Tibial nerve (tissue), 4 donors: ENCODE data around the gene STX12. TPM values are rescaled to one million over a fixed set of nuclear protein-coding genes. Genes with fewer than 3 reads are reported as not detected.
"Not testable (repeated sequence)": the region's sequence is repeated elsewhere in the genome, so short reads cannot be mapped to it uniquely, and the experiment has no call there.

ENCODE experiments used
- DNase-seq, 2 donors: peaks; one replicate each; pipeline ENCODE4 v3.0.0-alpha.2; 2019; ENCODE audit warnings: low spot score in 2 of 2
- H3K27ac ChIP-seq, 4 donors: fragments of 200-600 bp; sonication (generic) in 3 of 4; one replicate each; pipeline ENCODE4 v1.5.1; 2017 to 2019; ENCODE audit warnings: mild to moderate bottlenecking in 1 of 4
- H3K27me3 ChIP-seq, 2 donors: fragments of 200-600 bp; sonication (generic) in 1 of 2; one replicate each; pipeline versions ENCODE4 v1.5.1 to v1.6.0; 2017 to 2019
- H3K36me3 ChIP-seq, 3 donors: fragments of 200-600 bp; sonication (generic); one replicate each; pipeline ENCODE4 v1.5.1; 2018 to 2019
- H3K4me1 ChIP-seq, 4 donors: fragments of 200-600 bp; sonication (generic) in 3 of 4; one replicate each; pipeline ENCODE4 v1.5.1; 2017 to 2019
- H3K4me3 ChIP-seq, 4 donors: fragments of 200-600 bp; sonication (generic) in 3 of 4; one replicate each; pipeline ENCODE4 v1.5.1; 2017 to 2019; ENCODE audit warnings: mild to moderate bottlenecking in 1 of 4, moderate library complexity in 1 of 4
- H3K9me3 ChIP-seq, 4 donors: fragments of 200-600 bp; sonication (generic) in 3 of 4; one replicate each; pipeline ENCODE4 v1.5.1; 2017 to 2019
- CTCF ChIP-seq, 5 experiments: fragments of 200-600 bp in 3 of 5; fragments of 450-650 bp in 2 of 5; sonication (generic) in 3 of 5; IDR thresholded peaks; one replicate each; pipeline ENCODE4 v1.5.1; 2016 to 2019; ENCODE audit warnings: antibody characterized with exemption in 5 of 5, mild to moderate bottlenecking in 3 of 5, moderate library complexity in 2 of 5
- EP300 ChIP-seq, 2 donors: sonication (generic); formaldehyde crosslinking; IDR thresholded peaks; one replicate each; pipeline ENCODE4 v1.6.1; 2017; ENCODE audit warnings: antibody characterized with exemption in 2 of 2, mild to moderate bottlenecking in 1 of 2
- POLR2A ChIP-seq, 2 donors: fragments of 450-650 bp; IDR thresholded peaks; one replicate each; pipeline ENCODE4 v1.6.1; 2017; ENCODE audit warnings: antibody characterized with exemption in 2 of 2, mild to moderate bottlenecking in 2 of 2, moderate library complexity in 2 of 2
- WGBS, 2 donors: methylation state at CpG; one replicate each; pipeline ENCODE4 v1.1.5; 2018; 5-methylcytosine and 5-hydroxymethylcytosine counted together
- total RNA-seq, 4 donors: library from RNA; depleted of rRNA; stranded (reverse); fragments of >200 nt; gene quantifications; one replicate each; pipeline ENCODE4 v1.1.0, GENCODE V29; 2016

Gene STX12
- total RNA-seq, 4 donors from 2014 or later, result 51.6 to 71.0 (median 66.9) TPM

- TF ChIP-seq EP300 (IDR thresholded peaks at IDR 0.05) (no peak), POLR2A (IDR thresholded peaks at IDR 0.05) (no peak), CTCF (IDR thresholded peaks at IDR 0.05) (no peak)
- Histone ChIP-seq H3K27me3 (no peaks in the 10 kb centered on the region), H3K36me3 (peaks cover 0 to 15% (median 0%) of the 10 kb centered on the region in 3 donors), H3K9me3 (no peaks in the 10 kb centered on the region), H3K4me3 (no peak overlapping the region), H3K27ac (no peak overlapping the region), H3K4me1 (peaks cover 0 to 34% (median 12%) of the 10 kb centered on the region in 4 donors)
- WGBS, 2 donors, result 87 to 95% methylated on average over 3 of the region's 3 CpGs
- DNase-seq, result no peak
Measured at GRCh38 chr1:27782950-27783349, 9.9 kb downstream of the STX12 start.

- Histone ChIP-seq H3K4me1 (peaks cover 0 to 41% (median 17%) of the 10 kb centered on the region in 4 donors), H3K9me3 (no peaks in the 10 kb centered on the region), H3K27ac (no peak overlapping the region), H3K4me3 (no peak overlapping the region), H3K27me3 (no peaks in the 10 kb centered on the region), H3K36me3 (peaks cover 0 to 14% (median 0%) of the 10 kb centered on the region in 3 donors)
- TF ChIP-seq CTCF (IDR thresholded peaks at IDR 0.05), result no peak
- no peak for TF ChIP-seq POLR2A (IDR thresholded peaks at IDR 0.05)
- no peak for TF ChIP-seq EP300 (IDR thresholded peaks at IDR 0.05)
- DNase-seq, result no peak
- WGBS, 2 donors, result 97 to 100% methylated on average over 1 of the region's 1 CpG
Measured at GRCh38 chr1:27784700-27785099, 11.7 kb downstream of the STX12 start.

- peaks cover 0 to 43% (median 17%) of the 10 kb centered on the region in 4 donors for H3K4me1 ChIP-seq
- no peaks in the 10 kb centered on the region for H3K27me3 ChIP-seq
- peaks cover 0 to 15% (median 6%) of the 10 kb centered on the region in 3 donors for H3K36me3 ChIP-seq
- peak overlapping the region in 3 of 4 donors; percentile 12 to 48 (median 26) for H3K27ac ChIP-seq
- TF ChIP-seq CTCF (IDR thresholded peaks at IDR 0.05) (no peak), EP300 (IDR thresholded peaks at IDR 0.05) (no peak), POLR2A (IDR thresholded peaks at IDR 0.05) (no peak)
- no peaks in the 10 kb centered on the region for H3K9me3 ChIP-seq
- DNase-seq, result no peak
- no peak overlapping the region for H3K4me3 ChIP-seq
Measured at GRCh38 chr1:27785781-27786455, 12.9 kb downstream of the STX12 start.

GRCh38 chr1:27787895-27788294, 14.9 kb downstream of the STX12 start:
- TF ChIP-seq CTCF (IDR thresholded peaks at IDR 0.05), result no peak
- no peak for TF ChIP-seq POLR2A (IDR thresholded peaks at IDR 0.05)
- Histone ChIP-seq H3K27me3 (no peaks in the 10 kb centered on the region), H3K36me3 (peaks cover 0 to 31% (median 6%) of the 10 kb centered on the region in 3 donors), H3K4me1 (peaks cover 0 to 43% (median 17%) of the 10 kb centered on the region in 4 donors), H3K27ac (peak overlapping the region in 2 of 4 donors; percentile 72 to 79), H3K4me3 (no peak overlapping the region), H3K9me3 (no peaks in the 10 kb centered on the region)
- DNase-seq, result no peak

- TF ChIP-seq POLR2A (IDR thresholded peaks at IDR 0.05) (no peak), EP300 (IDR thresholded peaks at IDR 0.05) (peak in 1 of 2 donors; percentile 59), CTCF (IDR thresholded peaks at IDR 0.05) (no peak)
- 68 to 76% methylated on average over 4 of the region's 4 CpGs for WGBS, 2 donors
- H3K36me3 ChIP-seq, result peaks cover 0 to 47% (median 13%) of the 10 kb centered on the region in 3 donors
- peak overlapping the region in 2 of 4 donors; percentile 72 to 79 for H3K27ac ChIP-seq
- no peak overlapping the region for H3K4me3 ChIP-seq
- no peak for DNase-seq
- no peaks in the 10 kb centered on the region for H3K27me3 ChIP-seq
- H3K9me3 ChIP-seq, result no peaks in the 10 kb centered on the region
- peaks cover 0 to 38% (median 17%) of the 10 kb centered on the region in 4 donors for H3K4me1 ChIP-seq
Measured at GRCh38 chr1:27789540-27790041, 16.6 kb downstream of the STX12 start.

GRCh38 chr1:27790270-27790669, 17.3 kb downstream of the STX12 start:
- DNase-seq, H3K4me3 ChIP-seq, H3K9me3 ChIP-seq, H3K27me3 ChIP-seq: not testable (repeated sequence)
- Histone ChIP-seq H3K36me3 (peaks cover 0 to 54% (median 14%) of the 10 kb centered on the region in 3 donors), H3K4me1 (peaks cover 0 to 38% (median 16%) of the 10 kb centered on the region in 4 donors), H3K27ac (peak overlapping the region in 2 of 4 donors; percentile 72 to 79)
- WGBS, 2 donors, result 96% methylated on average over 3 of the region's 3 CpGs
